Osteoblast (primary cell): Measurements from ENCODE around the gene ARHGEF16. TPM values are rescaled to one million over a fixed set of nuclear protein-coding genes. Genes with fewer than 3 reads are reported as not detected.

ENCODE experiments used
- DNase-seq: peaks from one replicate; pipeline ENCODE4 v3.0.0; 2011; ENCODE audit warnings: low spot score, mixed read lengths; ENCODE audit not compliant: insufficient read length; ENCODE audit errors: missing footprints
- H2AFZ ChIP-seq: 2 replicates; pipeline ENCODE4 v1.6.0; 2011; ENCODE audit warnings: mild to moderate bottlenecking, low read length
- H3K27ac ChIP-seq: 2 replicates; pipeline ENCODE4 v1.5.1; 2011; ENCODE audit warnings: mild to moderate bottlenecking, low read depth, low read length, moderate library complexity
- H3K27me3 ChIP-seq: 2 replicates; pipeline ENCODE4 v1.6.0; 2012; ENCODE audit warnings: mild to moderate bottlenecking, control low read depth, inconsistent platforms, low read length, moderate library complexity; ENCODE audit not compliant: insufficient read depth
- H3K36me3 ChIP-seq: 2 replicates; pipeline ENCODE4 v1.5.1; 2011; ENCODE audit warnings: mild to moderate bottlenecking, low read length, control low read depth, moderate library complexity; ENCODE audit not compliant: insufficient read depth
- H3K4me1 ChIP-seq: 2 replicates; pipeline ENCODE4 v1.5.1; 2011; ENCODE audit warnings: mild to moderate bottlenecking, low read length, control low read depth, moderate library complexity; ENCODE audit not compliant: insufficient read depth
- H3K4me2 ChIP-seq: 2 replicates; pipeline ENCODE4 v1.6.0; 2011; ENCODE audit warnings: mild to moderate bottlenecking, low read length; ENCODE audit not compliant: insufficient read depth
- H3K4me3 ChIP-seq: fragments of 200-600 bp; sonication (generic); 3 replicates; pipeline ENCODE4 v1.5.1; 2012; ENCODE audit warnings: mild to moderate bottlenecking, low read length, inconsistent platforms; ENCODE audit not compliant: insufficient read depth
- H3K79me2 ChIP-seq: 2 replicates; pipeline ENCODE4 v1.6.0; 2012; ENCODE audit warnings: mild to moderate bottlenecking, low read length, control low read depth, inconsistent platforms; ENCODE audit not compliant: insufficient read depth
- H3K9me3 ChIP-seq: 2 replicates; pipeline ENCODE4 v1.5.1; 2011; ENCODE audit warnings: low read depth, low read length, control low read depth
- H4K20me1 ChIP-seq: 2 replicates; pipeline ENCODE4 v1.6.0; 2012; ENCODE audit warnings: mild to moderate bottlenecking, low read length, control low read depth; ENCODE audit not compliant: insufficient read depth
- CTCF ChIP-seq: IDR thresholded peaks from 2 replicates; pipeline ENCODE4 v1.5.1; 2011; ENCODE audit warnings: mild to moderate bottlenecking, low read depth, low read length, moderate library complexity; ENCODE audit errors: extremely low read depth
- total RNA-seq: library from RNA; depleted of rRNA; stranded (reverse); fragments of >200 nt; gene quantifications from 2 replicates; pipeline ENCODE4 v1.2.3, GENCODE V29; 2012

The ARHGEF16 gene
- total RNA-seq, 1 donor, result not detected

- DNase-seq, result no peak
- H2AFZ ChIP-seq, result no peak overlapping the region
Measured at GRCh38 chr1:3485016-3485415, 30.6 kb downstream of the ARHGEF16 start.

GRCh38 chr1:3488432-3488831 is 34.0 kb downstream of the ARHGEF16 start:
- Histone ChIP-seq H3K9me3 (no peaks in the 10 kb centered on the region), H3K36me3 (peaks cover 7% of the 10 kb centered on the region), H3K27ac (no peak overlapping the region), H3K79me2 (no peaks in the 10 kb centered on the region), H3K4me2 (no peak overlapping the region), H3K4me3 (no peak overlapping the region), H2AFZ (no peak overlapping the region), H3K27me3 (no peaks in the 10 kb centered on the region), H3K4me1 (no peaks in the 10 kb centered on the region), H4K20me1 (peaks cover 10% of the 10 kb centered on the region)
- no peak for DNase-seq
- TF ChIP-seq CTCF, result no peak

More at GRCh38 chr1:3485016-3485415, 30.6 kb downstream of the ARHGEF16 start:
- H3K9me3 ChIP-seq, result no peaks in the 10 kb centered on the region
- H3K27me3 ChIP-seq, result no peaks in the 10 kb centered on the region
- no peak overlapping the region for H3K27ac ChIP-seq
- peaks cover 4% of the 10 kb centered on the region for H3K36me3 ChIP-seq
- H4K20me1 ChIP-seq, result peaks cover 4% of the 10 kb centered on the region
- TF ChIP-seq CTCF, result no peak
- no peaks in the 10 kb centered on the region for H3K4me1 ChIP-seq
- no peak overlapping the region for H3K4me3 ChIP-seq
- no peaks in the 10 kb centered on the region for H3K79me2 ChIP-seq
- H3K4me2 ChIP-seq, result no peak overlapping the region

GRCh38 chr1:3490046-3490745 is 35.7 kb downstream of the ARHGEF16 start:
- Histone ChIP-seq H4K20me1 (peaks cover 10% of the 10 kb centered on the region), H3K27ac (no peak overlapping the region), H3K36me3 (peaks cover 7% of the 10 kb centered on the region), H3K4me3 (no peak overlapping the region), H3K79me2 (no peaks in the 10 kb centered on the region), H3K9me3 (no peaks in the 10 kb centered on the region), H2AFZ (no peak overlapping the region), H3K27me3 (no peaks in the 10 kb centered on the region), H3K4me2 (no peak overlapping the region), H3K4me1 (no peaks in the 10 kb centered on the region)
- TF ChIP-seq CTCF, result no peak
- DNase-seq, result no peak

- peak; percentile 99 for DNase-seq
- TF ChIP-seq CTCF, result peak; percentile 71
- Histone ChIP-seq H3K27ac (no peak overlapping the region), H3K4me1 (peaks cover 10% of the 10 kb centered on the region), H3K36me3 (peaks cover 7% of the 10 kb centered on the region), H3K4me2 (no peak overlapping the region), H3K79me2 (no peaks in the 10 kb centered on the region), H3K4me3 (no peak overlapping the region), H4K20me1 (peaks cover 10% of the 10 kb centered on the region), H2AFZ (no peak overlapping the region), H3K27me3 (no peaks in the 10 kb centered on the region), H3K9me3 (no peaks in the 10 kb centered on the region)
Measured at GRCh38 chr1:3491291-3492246, 37.1 kb downstream of the ARHGEF16 start.
